DOHH2 (cell line): ENCODE data around the gene GKAP1.
"Not testable (repeated sequence)": the region's sequence is repeated elsewhere in the genome, so short reads cannot be mapped to it uniquely, and the experiment has no call there.

ENCODE experiments used
- H3F3A ChIP-seq: fragments of 200-600 bp; sonication (generic), shearing (Covaris generic); 2 replicates; pipeline ENCODE4 v1.6.0; 2016; ENCODE audit warnings: antibody characterized with exemption, mild to moderate bottlenecking; ENCODE audit not compliant: control insufficient read depth, insufficient read depth
- H3K27ac ChIP-seq: fragments of 200-600 bp; sonication (generic); 2 replicates; pipeline ENCODE4 v1.5.1; 2014; ENCODE audit warnings: low read depth, mild to moderate bottlenecking, low read length, moderate library complexity
- H3K27me3 ChIP-seq: fragments of 200-600 bp; sonication (generic); 2 replicates; pipeline ENCODE4 v1.6.1; 2014; ENCODE audit warnings: mild to moderate bottlenecking, low read length, mixed read lengths; ENCODE audit not compliant: control insufficient read depth
- H3K36me3 ChIP-seq: fragments of 200-600 bp; sonication (generic); 2 replicates; pipeline ENCODE4 v1.6.1; 2014; ENCODE audit warnings: mild to moderate bottlenecking, low read length, moderate library complexity, mixed read lengths; ENCODE audit not compliant: control insufficient read depth
- H3K4me1 ChIP-seq: fragments of 200-600 bp; sonication (generic); 2 replicates; pipeline ENCODE4 v1.6.1; 2014; ENCODE audit warnings: mild to moderate bottlenecking, low read length, mixed read lengths; ENCODE audit not compliant: control insufficient read depth
- H3K4me2 ChIP-seq: fragments of 200-600 bp; sonication (generic); 2 replicates; pipeline ENCODE4 v1.6.0; 2014; ENCODE audit warnings: mild to moderate bottlenecking, low read length, moderate library complexity
- H3K4me3 ChIP-seq: fragments of 200-600 bp; sonication (generic); 2 replicates; pipeline ENCODE4 v1.5.1; 2014; ENCODE audit warnings: mild to moderate bottlenecking, low read length, mixed read lengths
- H3K79me2 ChIP-seq: fragments of 200-600 bp; sonication (generic); 2 replicates; pipeline ENCODE4 v1.6.1; 2014; ENCODE audit warnings: mild to moderate bottlenecking, low read length, mixed read lengths; ENCODE audit not compliant: control insufficient read depth
- H3K9me2 ChIP-seq: fragments of 200-600 bp; sonication (generic); replicated peaks from 2 replicates; pipeline ENCODE4 v1.6.1; 2014; ENCODE audit warnings: mild to moderate bottlenecking, low read length, mixed read lengths; ENCODE audit not compliant: control insufficient read depth
- H3K9me3 ChIP-seq: fragments of 200-600 bp; sonication (generic); 2 replicates; pipeline ENCODE4 v1.6.1; 2014; ENCODE audit warnings: antibody characterized with exemption, low read length, mixed read lengths; ENCODE audit not compliant: control insufficient read depth, insufficient read depth
- H4K20me1 ChIP-seq: fragments of 200-600 bp; sonication (generic); 2 replicates; pipeline ENCODE4 v1.6.0; 2014; ENCODE audit warnings: low read depth, mild to moderate bottlenecking, antibody characterized with exemption, low read length, moderate library complexity; ENCODE audit not compliant: control insufficient read depth, insufficient read depth

GKAP1 gene

DNA sequence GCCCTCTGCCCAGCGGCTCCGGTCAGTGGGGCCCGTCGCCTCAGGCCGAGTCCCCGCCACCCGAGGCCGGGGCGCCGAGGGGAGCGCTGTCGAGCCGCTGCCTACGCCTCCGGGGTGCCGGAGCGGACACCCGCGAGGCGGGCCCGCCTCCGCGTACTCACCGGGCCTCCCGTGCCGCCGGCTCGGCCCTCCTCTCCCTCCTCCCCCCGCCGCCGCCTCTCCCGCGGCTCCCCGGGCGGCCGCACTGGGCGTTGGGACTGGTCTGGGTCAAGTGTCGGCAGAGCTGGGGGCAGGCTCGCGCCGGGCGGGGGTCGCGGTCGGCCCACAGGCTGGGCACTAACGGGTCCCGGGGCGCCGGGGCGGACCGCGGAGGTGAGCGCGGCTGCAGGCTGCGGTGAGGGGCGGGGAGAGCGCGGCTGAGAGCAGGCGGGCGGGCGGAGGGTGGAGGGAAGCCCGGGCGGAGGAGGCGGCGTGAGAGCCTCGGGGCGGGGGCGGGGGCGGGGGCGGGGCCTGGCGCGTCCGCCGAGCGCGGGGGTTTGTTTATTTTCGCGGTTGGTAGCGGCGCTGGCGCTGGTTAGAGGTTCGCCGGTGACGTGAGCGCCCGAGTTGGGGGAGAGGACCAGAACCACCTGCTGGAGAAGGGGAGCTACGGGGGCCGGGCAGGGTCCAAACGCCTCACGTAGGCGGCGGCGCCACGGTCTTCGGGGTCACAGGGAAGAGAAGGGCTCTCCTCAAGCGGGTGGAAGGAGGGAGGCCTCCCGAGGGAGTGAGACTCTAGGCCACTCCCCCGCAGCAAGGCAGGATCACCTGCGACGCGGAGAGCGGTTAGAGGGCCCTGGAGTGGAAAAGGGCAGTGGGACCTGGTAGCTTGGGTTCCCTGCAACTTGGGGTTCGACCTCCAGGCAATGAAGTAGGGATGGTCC, at the start of gene GKAP1:
Gene GKAP1, minus strand, starts transcription at position 414 of the 923 bp plus-strand sequence. CDS start 11,252 bp downstream, outside the sequence.
- not testable (repeated sequence) for H3K79me2 ChIP-seq, H3K4me1 ChIP-seq, H3K36me3 ChIP-seq, H3K9me3 ChIP-seq, H3F3A ChIP-seq, H4K20me1 ChIP-seq, H3K27me3 ChIP-seq, H3K9me2 ChIP-seq
- H3K27ac ChIP-seq = peak within 1 kb of the TSS; percentile 28; the same call in 1 of the 2 replicates
- peak within 1 kb of the TSS; percentile 65 for H3K4me2 ChIP-seq
- H3K4me3 ChIP-seq = peak within 1 kb of the TSS; percentile 79

GRCh38 chr9:83849895-83850294, 32.3 kb upstream of the GKAP1 start:
- not testable (repeated sequence) for H3F3A ChIP-seq, H3K27ac ChIP-seq, H3K27me3 ChIP-seq, H3K9me3 ChIP-seq, H3K36me3 ChIP-seq, H4K20me1 ChIP-seq, H3K9me2 ChIP-seq, H3K4me1 ChIP-seq, H3K4me3 ChIP-seq, H3K79me2 ChIP-seq, H3K4me2 ChIP-seq

GRCh38 chr9:83837070-83837643, 19.6 kb upstream of the GKAP1 start:
- not testable (repeated sequence) for H3K4me1 ChIP-seq, H3K27ac ChIP-seq, H3K36me3 ChIP-seq, H3K79me2 ChIP-seq, H3F3A ChIP-seq, H3K9me2 ChIP-seq, H3K27me3 ChIP-seq, H3K4me3 ChIP-seq, H3K4me2 ChIP-seq, H4K20me1 ChIP-seq, H3K9me3 ChIP-seq

DNA sequence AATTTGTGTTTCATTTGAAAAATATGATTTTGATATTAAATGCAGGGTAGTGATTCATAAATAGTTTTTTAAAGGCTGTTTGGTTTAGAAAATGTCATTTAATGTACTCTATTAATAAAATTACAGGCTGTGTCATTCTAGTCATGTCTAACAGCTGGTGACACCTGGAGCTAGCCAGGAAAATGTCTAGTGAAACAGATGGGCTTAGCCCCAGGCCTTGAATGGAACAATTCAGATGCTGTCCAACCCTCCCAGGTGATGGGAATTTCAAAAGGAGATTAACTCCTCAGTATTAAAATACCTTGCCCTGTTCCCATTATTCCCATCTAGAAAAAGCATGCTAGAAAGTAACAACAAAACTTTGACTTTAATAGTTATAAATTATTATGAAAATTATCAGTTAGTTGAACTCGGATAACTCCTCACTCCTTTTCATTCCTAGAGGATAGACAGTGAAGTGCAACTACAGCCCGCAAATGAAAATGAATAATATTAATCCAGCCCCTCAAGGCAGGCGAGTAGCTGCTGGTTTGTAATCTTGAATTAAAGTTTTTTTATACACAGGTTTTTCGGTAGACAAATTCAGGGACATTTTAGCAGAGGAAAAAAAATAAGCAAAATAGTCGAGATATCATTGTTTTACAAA, 13.0 kb upstream of the GKAP1 start:
- not testable (repeated sequence) for H3K79me2 ChIP-seq, H3F3A ChIP-seq

GRCh38 chr9:83824986-83825623, 7.5 kb upstream of the GKAP1 start:
- H3K36me3 ChIP-seq, H4K20me1 ChIP-seq, H3K4me3 ChIP-seq, H3F3A ChIP-seq, H3K4me1 ChIP-seq, H3K27ac ChIP-seq, H3K79me2 ChIP-seq, H3K27me3 ChIP-seq, H3K9me2 ChIP-seq, H3K4me2 ChIP-seq, H3K9me3 ChIP-seq: not testable (repeated sequence)

More for the DNA sequence above, 13.0 kb upstream of the GKAP1 start:
- H3K36me3 ChIP-seq, H3K4me2 ChIP-seq, H4K20me1 ChIP-seq, H3K9me2 ChIP-seq, H3K27me3 ChIP-seq, H3K4me3 ChIP-seq, H3K27ac ChIP-seq, H3K4me1 ChIP-seq, H3K9me3 ChIP-seq: not testable (repeated sequence)

- H3K9me2 ChIP-seq, H4K20me1 ChIP-seq, H3K27ac ChIP-seq, H3K79me2 ChIP-seq, H3K27me3 ChIP-seq, H3F3A ChIP-seq, H3K9me3 ChIP-seq, H3K36me3 ChIP-seq, H3K4me1 ChIP-seq: not testable (repeated sequence)
- Histone ChIP-seq H3K4me3 (peak overlapping the region; percentile 79), H3K4me2 (peak overlapping the region; percentile 50)
These were observed 586 bp downstream of the GKAP1 start for GRCh38 chr9:83817011-83817355.

- H3K4me3 ChIP-seq, H3K27ac ChIP-seq, H3K79me2 ChIP-seq, H3K9me3 ChIP-seq, H3K36me3 ChIP-seq, H3K27me3 ChIP-seq, H3K4me2 ChIP-seq, H3F3A ChIP-seq, H4K20me1 ChIP-seq, H3K4me1 ChIP-seq, H3K9me2 ChIP-seq: not testable (repeated sequence)
These were observed 2.4 kb downstream of the GKAP1 start for GRCh38 chr9:83815120-83815519.

- H3K4me2 ChIP-seq, H3K4me1 ChIP-seq, H3K79me2 ChIP-seq, H3K9me3 ChIP-seq, H3F3A ChIP-seq, H4K20me1 ChIP-seq, H3K36me3 ChIP-seq, H3K27ac ChIP-seq, H3K27me3 ChIP-seq, H3K9me2 ChIP-seq, H3K4me3 ChIP-seq: not testable (repeated sequence)
These were observed 8.4 kb downstream of the GKAP1 start for GRCh38 chr9:83809213-83809612.
